Measurements from ENCODE around the gene SARS1. TPM values are rescaled to one million over a fixed set of nuclear protein-coding genes. Genes with fewer than 3 reads are reported as not detected.

Gene SARS1
- total RNA-seq, 1 donor from 2014 or later: 555 TPM

DNA sequence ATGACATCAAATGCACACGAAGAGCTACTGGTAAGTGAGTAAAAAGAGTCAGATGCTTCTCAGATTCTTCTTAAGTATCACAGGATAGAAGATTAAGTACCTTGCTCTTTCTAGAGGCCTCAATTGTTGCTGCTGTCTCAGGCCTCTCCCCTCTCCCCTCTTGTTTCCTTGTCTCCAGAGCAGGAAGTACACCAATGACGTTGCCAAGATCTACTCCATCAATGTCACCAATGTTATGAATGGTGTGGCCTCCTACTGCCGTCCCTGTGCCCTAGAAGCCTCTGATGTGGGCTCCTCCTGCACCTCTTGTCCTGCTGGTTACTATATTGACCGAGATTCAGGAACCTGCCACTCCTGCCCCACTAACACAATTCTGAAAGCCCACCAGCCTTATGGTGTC, 21.3 kb upstream of the SARS1 start:
- H3K4me1 Mint-ChIP-seq (ENCODE audit: low read depth, unreplicated experiment): no peaks in the 10 kb centered on the region
- no peak overlapping the region for H3K4me3 Mint-ChIP-seq (ENCODE audit: unreplicated experiment)
- no peaks in the 10 kb centered on the region for H3K27me3 Mint-ChIP-seq (ENCODE audit: unreplicated experiment)
- TF ChIP-seq, protein P1, sequence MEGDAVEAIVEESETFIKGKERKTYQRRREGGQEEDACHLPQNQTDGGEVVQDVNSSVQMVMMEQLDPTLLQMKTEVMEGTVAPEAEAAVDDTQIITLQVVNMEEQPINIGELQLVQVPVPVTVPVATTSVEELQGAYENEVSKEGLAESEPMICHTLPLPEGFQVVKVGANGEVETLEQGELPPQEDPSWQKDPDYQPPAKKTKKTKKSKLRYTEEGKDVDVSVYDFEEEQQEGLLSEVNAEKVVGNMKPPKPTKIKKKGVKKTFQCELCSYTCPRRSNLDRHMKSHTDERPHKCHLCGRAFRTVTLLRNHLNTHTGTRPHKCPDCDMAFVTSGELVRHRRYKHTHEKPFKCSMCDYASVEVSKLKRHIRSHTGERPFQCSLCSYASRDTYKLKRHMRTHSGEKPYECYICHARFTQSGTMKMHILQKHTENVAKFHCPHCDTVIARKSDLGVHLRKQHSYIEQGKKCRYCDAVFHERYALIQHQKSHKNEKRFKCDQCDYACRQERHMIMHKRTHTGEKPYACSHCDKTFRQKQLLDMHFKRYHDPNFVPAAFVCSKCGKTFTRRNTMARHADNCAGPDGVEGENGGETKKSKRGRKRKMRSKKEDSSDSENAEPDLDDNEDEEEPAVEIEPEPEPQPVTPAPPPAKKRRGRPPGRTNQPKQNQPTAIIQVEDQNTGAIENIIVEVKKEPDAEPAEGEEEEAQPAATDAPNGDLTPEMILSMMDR (IDR thresholded peaks at IDR 0.05; ENCODE audit: partially characterized antibody, unreplicated experiment): no peak
- H3K36me3 Mint-ChIP-seq (ENCODE audit: unreplicated experiment): no peaks in the 10 kb centered on the region
- DNase-seq: no peak
- no peak overlapping the region for H3K27ac Mint-ChIP-seq (ENCODE audit: unreplicated experiment)
- H3K9me3 Mint-ChIP-seq (ENCODE audit: unreplicated experiment): no peaks in the 10 kb centered on the region

DNA sequence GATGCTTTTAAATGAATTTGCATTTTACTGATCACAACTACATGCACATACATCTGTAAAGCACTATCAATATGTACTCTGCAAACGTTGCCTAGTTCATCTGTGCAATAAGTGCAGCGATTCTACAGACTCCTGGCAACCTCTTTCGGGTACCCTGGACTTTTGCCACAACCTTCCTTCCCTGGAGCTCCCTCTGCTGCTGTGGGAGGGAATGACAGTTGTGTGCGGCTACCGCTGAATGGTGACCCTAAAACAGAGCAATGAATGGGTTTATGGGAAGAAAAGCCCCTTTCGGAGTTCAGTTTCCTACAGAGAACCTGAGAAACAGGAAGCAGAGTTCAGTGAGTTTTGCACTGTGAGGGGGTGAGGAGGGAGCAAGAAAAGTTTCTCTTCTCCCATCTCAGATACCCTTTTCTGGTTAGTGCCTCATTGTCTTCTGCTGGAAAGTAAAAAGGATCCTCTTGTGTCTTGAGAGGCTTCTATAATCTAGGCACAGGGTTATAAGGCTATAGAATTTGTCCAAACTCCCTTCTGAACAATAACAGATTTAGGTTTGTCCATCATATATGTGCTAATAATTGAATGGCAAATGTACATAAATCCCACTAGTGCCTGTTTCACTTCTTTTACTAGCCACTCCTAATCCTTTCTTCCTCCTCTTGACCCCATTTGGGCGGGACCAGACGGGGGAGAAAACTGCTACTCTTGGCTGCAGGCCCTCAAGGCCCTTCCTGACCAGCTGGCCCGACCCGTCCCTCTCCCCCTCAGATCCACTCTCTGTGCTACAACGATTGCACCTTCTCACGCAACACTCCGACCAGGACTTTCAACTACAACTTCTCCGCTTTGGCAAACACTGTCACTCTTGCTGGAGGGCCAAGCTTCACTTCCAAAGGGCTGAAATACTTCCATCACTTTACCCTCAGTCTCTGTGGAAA, 19.8 kb upstream of the SARS1 start:
- peak; percentile 74 for DNase-seq
- H3K4me3 Mint-ChIP-seq (ENCODE audit: unreplicated experiment): no peak overlapping the region

DNA sequence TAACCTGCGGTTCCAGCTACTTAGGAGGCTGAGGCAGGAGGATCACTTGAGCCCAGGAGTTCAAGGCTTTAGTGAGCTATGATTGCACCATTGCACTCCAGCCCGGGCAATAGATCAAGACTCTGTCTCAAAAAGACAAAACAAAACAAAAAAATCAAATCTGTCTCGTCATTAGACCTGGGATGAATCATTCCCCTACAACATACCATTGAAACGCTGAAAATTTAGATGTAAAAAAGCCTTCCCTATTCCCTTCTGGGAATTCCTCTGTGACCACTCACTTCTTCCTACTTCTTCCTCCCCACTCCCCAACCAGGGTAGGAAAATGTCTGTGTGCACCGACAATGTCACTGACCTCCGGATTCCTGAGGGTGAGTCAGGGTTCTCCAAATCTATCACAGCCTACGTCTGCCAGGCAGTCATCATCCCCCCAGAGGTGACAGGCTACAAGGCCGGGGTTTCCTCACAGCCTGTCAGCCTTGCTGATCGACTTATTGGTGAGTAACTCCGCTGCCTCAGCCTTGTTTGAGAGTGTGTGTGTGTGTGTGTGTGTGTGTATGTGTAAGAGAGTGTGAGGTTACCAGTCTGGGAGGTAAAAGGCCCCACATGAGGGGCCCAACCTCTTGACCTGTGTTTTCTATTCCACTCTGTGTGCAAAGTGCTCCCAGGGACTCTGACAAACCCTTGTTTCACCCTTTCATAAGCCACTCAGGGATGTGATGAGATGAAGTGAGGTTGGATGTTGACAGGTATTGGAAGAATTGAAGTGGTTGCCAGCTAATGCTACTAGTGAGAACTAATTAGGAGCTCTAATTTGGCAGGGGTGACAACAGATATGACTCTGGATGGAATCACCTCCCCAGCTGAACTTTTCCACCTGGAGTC, 16.3 kb upstream of the SARS1 start:
- peaks cover 1% of the 10 kb centered on the region for H3K27me3 Mint-ChIP-seq (ENCODE audit: unreplicated experiment)
- H3K4me3 Mint-ChIP-seq (ENCODE audit: unreplicated experiment): no peak overlapping the region
- H3K4me1 Mint-ChIP-seq (ENCODE audit: low read depth, unreplicated experiment): peaks cover 3% of the 10 kb centered on the region
- no peak for DNase-seq
- no peaks in the 10 kb centered on the region for H3K9me3 Mint-ChIP-seq (ENCODE audit: unreplicated experiment)
- no peak overlapping the region for H3K27ac Mint-ChIP-seq (ENCODE audit: unreplicated experiment)
- H3K36me3 Mint-ChIP-seq (ENCODE audit: unreplicated experiment): no peaks in the 10 kb centered on the region
- TF ChIP-seq, protein P1 (IDR thresholded peaks at IDR 0.05; ENCODE audit: partially characterized antibody, unreplicated experiment): no peak

More for the DNA sequence above, 19.8 kb upstream of the SARS1 start:
- no peaks in the 10 kb centered on the region for H3K36me3 Mint-ChIP-seq (ENCODE audit: unreplicated experiment)
- no peaks in the 10 kb centered on the region for H3K27me3 Mint-ChIP-seq (ENCODE audit: unreplicated experiment)
- H3K9me3 Mint-ChIP-seq (ENCODE audit: unreplicated experiment): no peaks in the 10 kb centered on the region
- H3K27ac Mint-ChIP-seq (ENCODE audit: unreplicated experiment): no peak overlapping the region
- no peaks in the 10 kb centered on the region for H3K4me1 Mint-ChIP-seq (ENCODE audit: low read depth, unreplicated experiment)
- TF ChIP-seq, protein P1 (IDR thresholded peaks at IDR 0.05; ENCODE audit: partially characterized antibody, unreplicated experiment): peak; percentile 69

DNA sequence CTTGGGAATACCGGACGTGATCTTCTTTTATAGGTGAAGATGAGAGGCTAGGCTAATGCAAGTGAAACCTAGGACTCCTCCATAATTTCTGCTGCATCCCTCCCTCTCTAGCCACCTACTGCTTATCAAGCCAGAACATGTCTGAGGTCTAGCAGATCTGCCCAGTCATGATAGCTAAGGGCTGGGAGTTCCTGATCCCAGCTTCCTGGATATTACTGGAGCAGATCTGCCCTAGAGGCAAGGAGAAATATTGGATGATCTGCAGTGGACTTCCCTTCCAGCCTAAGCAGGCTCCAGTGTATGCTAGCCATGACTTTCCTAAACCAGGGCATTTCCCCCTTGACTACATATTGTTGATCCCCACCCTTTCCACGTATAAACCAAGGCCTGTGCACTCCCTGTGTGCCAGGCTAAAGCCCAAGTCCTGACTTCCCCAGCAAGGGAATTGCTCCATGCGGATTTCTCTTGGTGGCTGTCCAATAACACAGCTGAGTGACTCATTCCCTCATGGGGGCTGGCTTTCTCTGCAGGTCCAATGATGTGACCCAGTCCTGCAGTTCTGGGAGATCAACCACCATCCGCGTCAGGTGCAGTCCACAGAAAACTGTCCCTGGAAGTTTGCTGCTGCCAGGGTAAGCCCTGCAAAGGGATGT, 15.5 kb upstream of the SARS1 start:
- peaks cover 1% of the 10 kb centered on the region for H3K27me3 Mint-ChIP-seq (ENCODE audit: unreplicated experiment)
- H3K4me1 Mint-ChIP-seq (ENCODE audit: low read depth, unreplicated experiment): peaks cover 3% of the 10 kb centered on the region
- H3K36me3 Mint-ChIP-seq (ENCODE audit: unreplicated experiment): no peaks in the 10 kb centered on the region
- H3K27ac Mint-ChIP-seq (ENCODE audit: unreplicated experiment): no peak overlapping the region
- H3K9me3 Mint-ChIP-seq (ENCODE audit: unreplicated experiment): no peaks in the 10 kb centered on the region
- TF ChIP-seq, protein P1 (IDR thresholded peaks at IDR 0.05; ENCODE audit: partially characterized antibody, unreplicated experiment): no peak
- no peak for DNase-seq
- no peak overlapping the region for H3K4me3 Mint-ChIP-seq (ENCODE audit: unreplicated experiment)
